Peyer's patch (tissue), 4 donors: ENCODE data around the gene HAGHL. TPM values are rescaled to one million over a fixed set of nuclear protein-coding genes. Genes with fewer than 3 reads are reported as not detected.

ENCODE experiments used
- DNase-seq, 3 donors: peaks; one replicate each; pipeline ENCODE4 v3.0.0-alpha.2; 2017 to 2019
- H3K27ac ChIP-seq, 4 donors: fragments of 200-600 bp; sonication (generic); one replicate each; pipeline ENCODE4 v1.5.1; 2016 to 2019
- H3K27me3 ChIP-seq, 2 donors: fragments of 200-600 bp; sonication (generic); one replicate each; pipeline ENCODE4 v1.5.1; 2019
- H3K36me3 ChIP-seq, 3 donors: fragments of 200-600 bp; sonication (generic); one replicate each; pipeline ENCODE4 v1.5.1; 2016 to 2019
- H3K4me1 ChIP-seq, 4 donors: fragments of 200-600 bp; sonication (generic); one replicate each; pipeline ENCODE4 v1.5.1; 2016 to 2019
- H3K4me3 ChIP-seq, 4 donors: fragments of 200-600 bp; sonication (generic); 1 replicate in 3 of 4; 2 replicates in 1 of 4; pipeline ENCODE4 v1.5.1; 2016 to 2019; ENCODE audit warnings: mild to moderate bottlenecking in 1 of 4
- H3K9me3 ChIP-seq, 4 donors: fragments of 200-600 bp; sonication (generic); one replicate each; pipeline ENCODE4 v1.5.1; 2016 to 2019; ENCODE audit warnings: mild to moderate bottlenecking in 1 of 4
- CTCF ChIP-seq, 6 experiments: fragments of 450-650 bp in 4 of 6; fragments of 200-600 bp in 2 of 6; sonication (generic) in 1 of 6; IDR thresholded peaks; one replicate each; pipeline ENCODE4 v1.5.1; 2017 to 2019; ENCODE audit warnings: antibody characterized with exemption in 6 of 6, mild to moderate bottlenecking in 3 of 6, moderate library complexity in 1 of 6
- POLR2A ChIP-seq, 2 donors: fragments of 450-650 bp; IDR thresholded peaks; one replicate each; pipeline ENCODE4 v1.5.1; 2017; ENCODE audit warnings: antibody characterized with exemption in 2 of 2, mild to moderate bottlenecking in 2 of 2, moderate library complexity in 2 of 2
- total RNA-seq, 4 donors: library from RNA; depleted of rRNA; stranded (reverse); fragments of >200 nt; gene quantifications; one replicate each; pipeline ENCODE4 v1.1.0, GENCODE V29; 2016

Gene HAGHL
- total RNA-seq, 4 donors from 2014 or later: 0.53 to 42.9 (median 3.4) TPM

GRCh38 chr16:764184-764750 is 37.4 kb downstream of the HAGHL start:
- DNase-seq: no peak
- H3K27me3 ChIP-seq: no peaks in the 10 kb centered on the region
- TF ChIP-seq POLR2A (IDR thresholded peaks at IDR 0.05): no peak
- H3K36me3 ChIP-seq: no peaks in the 10 kb centered on the region
- H3K27ac ChIP-seq: no peak overlapping the region
- H3K9me3 ChIP-seq: no peaks in the 10 kb centered on the region
- H3K4me3 ChIP-seq: no peak overlapping the region
- H3K4me1 ChIP-seq: no peaks in the 10 kb centered on the region

- no peak for DNase-seq
- Histone ChIP-seq H3K27ac (no peak overlapping the region), H3K9me3 (no peaks in the 10 kb centered on the region), H3K36me3 (no peaks in the 10 kb centered on the region), H3K4me1 (no peaks in the 10 kb centered on the region), H3K27me3 (no peaks in the 10 kb centered on the region), H3K4me3 (no peak overlapping the region)
- TF ChIP-seq POLR2A (IDR thresholded peaks at IDR 0.05): no peak
- no peak for TF ChIP-seq CTCF (IDR thresholded peaks at IDR 0.05)
These were observed 38.1 kb downstream of the HAGHL start for GRCh38 chr16:764848-765487.

GRCh38 chr16:765488-765865 is 38.6 kb downstream of the HAGHL start:
- H3K4me1 ChIP-seq: no peaks in the 10 kb centered on the region
- H3K9me3 ChIP-seq: no peaks in the 10 kb centered on the region
- no peaks in the 10 kb centered on the region for H3K27me3 ChIP-seq
- no peak for TF ChIP-seq CTCF (IDR thresholded peaks at IDR 0.05)
- no peak for TF ChIP-seq POLR2A (IDR thresholded peaks at IDR 0.05)
- no peaks in the 10 kb centered on the region for H3K36me3 ChIP-seq
- no peak for DNase-seq
- no peak overlapping the region for H3K27ac ChIP-seq
- no peak overlapping the region for H3K4me3 ChIP-seq

- Histone ChIP-seq H3K27ac (no peak overlapping the region), H3K4me3 (no peak overlapping the region), H3K9me3 (no peaks in the 10 kb centered on the region), H3K27me3 (no peaks in the 10 kb centered on the region), H3K36me3 (no peaks in the 10 kb centered on the region), H3K4me1 (no peaks in the 10 kb centered on the region)
- no peak for TF ChIP-seq CTCF (IDR thresholded peaks at IDR 0.05)
- no peak for TF ChIP-seq POLR2A (IDR thresholded peaks at IDR 0.05)
- DNase-seq: no peak
These were observed 39.3 kb downstream of the HAGHL start for GRCh38 chr16:766008-766819.

- Histone ChIP-seq H3K36me3 (no peaks in the 10 kb centered on the region), H3K4me3 (no peak overlapping the region), H3K9me3 (no peaks in the 10 kb centered on the region), H3K27me3 (no peaks in the 10 kb centered on the region), H3K4me1 (no peaks in the 10 kb centered on the region), H3K27ac (no peak overlapping the region)
- DNase-seq: no peak
- TF ChIP-seq CTCF (IDR thresholded peaks at IDR 0.05) (no peak), POLR2A (IDR thresholded peaks at IDR 0.05) (no peak)
These were observed 40.1 kb downstream of the HAGHL start for GRCh38 chr16:766820-767640.
